Upper lobe of right lung (tissue), 1 donor: ENCODE data around the gene FGF22. TPM values are rescaled to one million over a fixed set of nuclear protein-coding genes. Genes with fewer than 3 reads are reported as not detected.
"Not testable (repeated sequence)": the region's sequence is repeated elsewhere in the genome, so short reads cannot be mapped to it uniquely, and the experiment has no call there.

Experiments used
- ATAC-seq: fragments of 200-7000 bp; cut with Tn5 transposase; one replicate; pipeline ENCODE4 v1.9.1; 2020; ENCODE audit warnings: mild to moderate bottlenecking, moderate library complexity
- DNase-seq: peaks from one replicate; pipeline ENCODE4 v3.0.0-alpha.2; 2020
- H3K27ac ChIP-seq: fragments of 200-600 bp; one replicate; pipeline ENCODE4 v1.8.0; 2022
- H3K27me3 ChIP-seq: fragments of 200-600 bp; one replicate; pipeline ENCODE4 v1.8.0; 2022; ENCODE audit warnings: mild to moderate bottlenecking
- H3K36me3 ChIP-seq: fragments of 200-600 bp; one replicate; pipeline ENCODE4 v1.8.0; 2022
- H3K4me1 ChIP-seq: fragments of 200-600 bp; one replicate; pipeline ENCODE4 v1.8.0; 2022
- H3K4me3 ChIP-seq: fragments of 200-600 bp; one replicate; pipeline ENCODE4 v1.8.0; 2022; ENCODE audit warnings: mild to moderate bottlenecking
- H3K9me3 ChIP-seq: fragments of 200-600 bp; one replicate; pipeline ENCODE4 v1.8.0; 2022
- CTCF ChIP-seq: fragments of 200-600 bp; IDR thresholded peaks from one replicate; pipeline ENCODE4 v1.8.0; 2022; ENCODE audit warnings: antibody characterized with exemption
- intact Hi-C: fragments of 100-400 bp; cut with DNase I; formaldehyde crosslinking; loops from one replicate; pipeline ENCODE4 v1.11.0; 2022
- total RNA-seq: library from RNA; stranded (reverse); fragmentation: NEBNext Ultra II Directional; extraction: Animal tissue kit (Norgen Biotek cat#: 25700); gene quantifications from one replicate; pipeline ENCODE4 v1.2.1, GENCODE V29; 2021
- donor health status: DM: no; HTN: yes; CAD: no; lungs with severe emphysema.

Gene FGF22
- total RNA-seq, 1 donor from 2014 or later: 0.52 TPM

GRCh38 chr19:618674-619285, 20.9 kb upstream of the FGF22 start:
- DNase-seq: no peak
- Histone ChIP-seq H3K4me1 (no peaks in the 10 kb centered on the region), H3K27ac (no peak overlapping the region), H3K27me3 (no peaks in the 10 kb centered on the region), H3K4me3 (no peak overlapping the region), H3K36me3 (peaks cover 43% of the 10 kb centered on the region), H3K9me3 (no peaks in the 10 kb centered on the region)
- no peak for ATAC-seq
- no peak for TF ChIP-seq CTCF
- intact Hi-C loops: no loop called here

GRCh38 chr19:619286-620002, 20.2 kb upstream of the FGF22 start:
- Histone ChIP-seq H3K27me3 (no peaks in the 10 kb centered on the region), H3K27ac (no peak overlapping the region), H3K4me1 (no peaks in the 10 kb centered on the region), H3K36me3 (peaks cover 43% of the 10 kb centered on the region), H3K9me3 (no peaks in the 10 kb centered on the region), H3K4me3 (no peak overlapping the region)
- intact Hi-C loops: no loop called here
- no peak for ATAC-seq
- TF ChIP-seq CTCF: no peak
- no peak for DNase-seq

GRCh38 chr19:620166-620862, 19.4 kb upstream of the FGF22 start:
- Histone ChIP-seq H3K36me3 (peaks cover 52% of the 10 kb centered on the region), H3K4me3 (no peak overlapping the region), H3K9me3 (no peaks in the 10 kb centered on the region), H3K4me1 (no peaks in the 10 kb centered on the region), H3K27me3 (no peaks in the 10 kb centered on the region), H3K27ac (no peak overlapping the region)
- ATAC-seq (no peak), DNase-seq (no peak)
- no peak for TF ChIP-seq CTCF
- intact Hi-C loops: no loop called here

GRCh38 chr19:621191-621590, 18.5 kb upstream of the FGF22 start:
- ATAC-seq, intact Hi-C loops, H3K27me3 ChIP-seq, H3K4me3 ChIP-seq, H3K4me1 ChIP-seq, H3K27ac ChIP-seq, DNase-seq, H3K9me3 ChIP-seq: not testable (repeated sequence)
- H3K36me3 ChIP-seq: peaks cover 60% of the 10 kb centered on the region

GRCh38 chr19:621819-622218, 17.9 kb upstream of the FGF22 start:
- DNase-seq (no peak), ATAC-seq (no peak)
- Histone ChIP-seq H3K27ac (no peak overlapping the region), H3K9me3 (no peaks in the 10 kb centered on the region), H3K36me3 (peaks cover 61% of the 10 kb centered on the region), H3K4me3 (no peak overlapping the region), H3K27me3 (no peaks in the 10 kb centered on the region), H3K4me1 (no peaks in the 10 kb centered on the region)
- intact Hi-C loops: no loop called here
- no peak for TF ChIP-seq CTCF

GRCh38 chr19:622666-623065, 17.0 kb upstream of the FGF22 start:
- ATAC-seq (no peak), DNase-seq (no peak)
- no peaks in the 10 kb centered on the region for H3K27me3 ChIP-seq
- H3K9me3 ChIP-seq: no peaks in the 10 kb centered on the region
- H3K4me1 ChIP-seq: no peaks in the 10 kb centered on the region
- no peak overlapping the region for H3K4me3 ChIP-seq
- H3K36me3 ChIP-seq: peaks cover 61% of the 10 kb centered on the region
- no peak overlapping the region for H3K27ac ChIP-seq
- TF ChIP-seq CTCF: no peak
- intact Hi-C loops: no loop called here
